ENCODE results near the gene RBM23.

- TF ChIP-seq MAX (IDR thresholded peaks at IDR 0.05; ENCODE audit: insufficient read depth, insufficient read length) (peak; percentile 51), CTCF (IDR thresholded peaks at IDR 0.05; ENCODE audit: extremely low read depth in 1 of 2, insufficient read depth in 1 of 2, low read depth in 1 of 2, low read length in 2 of 2) (peak; percentile 6 to 37), POLR2A (IDR thresholded peaks at IDR 0.05; ENCODE audit: low read depth, low read length) (no peak), POLR2AphosphoS5 (IDR thresholded peaks at IDR 0.05; ENCODE audit: insufficient read depth, low read depth, low read length) (no peak), EZH2 (IDR thresholded peaks at IDR 0.05; ENCODE audit: borderline replicate concordance, low read depth, low read length, severe bottlenecking) (no peak), MYC (IDR thresholded peaks at IDR 0.05; ENCODE audit: low read depth, low read length) (no peak), FOS (IDR thresholded peaks at IDR 0.05; ENCODE audit: borderline replicate concordance, insufficient read depth, low read length) (no peak), JUN (IDR thresholded peaks at IDR 0.05; ENCODE audit: borderline replicate concordance, insufficient read depth, insufficient read length, low read depth) (no peak)
Observed at GRCh38 chr14:22886500-22887259, 32.3 kb downstream of the RBM23 start.

Data from endothelial cell of umbilical vein (primary cell).